ENCODE results near the gene ATP8B4. TPM values are rescaled to one million over a fixed set of nuclear protein-coding genes. Genes with fewer than 3 reads are reported as not detected.

Gene ATP8B4
- total RNA-seq, 1 donor from 2014 or later = 2.5 TPM

DNA sequence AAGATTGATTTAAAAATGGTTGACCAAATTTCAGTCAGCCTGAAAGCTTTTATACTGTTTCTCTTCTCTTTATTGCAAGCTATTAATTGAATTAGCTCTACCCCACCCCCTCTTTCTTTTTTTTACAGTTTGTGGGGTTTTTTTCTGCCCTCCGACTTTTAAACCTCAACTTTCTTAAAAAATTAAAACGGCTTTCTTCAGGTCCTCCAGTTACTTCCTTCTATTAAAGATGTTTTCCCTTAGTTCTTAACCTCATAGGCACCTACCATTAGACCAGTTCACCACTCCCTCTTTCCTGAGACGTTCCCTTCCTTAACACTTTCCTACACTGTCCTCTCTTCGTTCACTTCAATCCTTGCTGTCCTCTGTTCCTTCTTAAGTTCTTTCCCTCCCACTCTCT, 52.4 kb downstream of the ATP8B4 start:
- intact Hi-C loops (cut with micrococcal nuclease) = no loop called here

DNA sequence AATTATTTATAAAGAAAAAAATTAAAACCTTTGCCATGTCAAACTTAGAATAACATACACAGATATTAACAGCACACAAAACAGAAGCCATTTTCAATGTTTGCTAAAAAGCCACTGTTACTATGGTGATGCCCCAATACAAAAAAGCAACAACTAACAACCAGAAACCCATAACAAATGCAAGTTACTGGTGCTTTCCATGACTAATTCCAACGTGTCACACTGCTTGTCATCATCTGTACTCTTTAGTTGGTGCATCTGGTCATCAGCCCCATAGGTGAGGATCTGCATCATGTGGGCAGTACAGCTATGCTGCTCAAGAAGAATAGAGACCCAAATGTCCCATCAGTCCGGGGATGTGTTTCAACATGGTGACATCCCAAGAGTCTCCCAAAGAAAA, 52.8 kb downstream of the ATP8B4 start:
- Histone ChIP-seq H3K27me3 (ENCODE audit: low read depth) (no peaks in the 10 kb centered on the region), H3K4me3 (no peak overlapping the region), H3K9me3 (replicated peaks) (no peaks in the 10 kb centered on the region), H3K36me3 (no peaks in the 10 kb centered on the region), H3K27ac (replicated peaks) (no peak overlapping the region), H3K4me1 (no peaks in the 10 kb centered on the region)
- TF ChIP-seq, protein P1, sequence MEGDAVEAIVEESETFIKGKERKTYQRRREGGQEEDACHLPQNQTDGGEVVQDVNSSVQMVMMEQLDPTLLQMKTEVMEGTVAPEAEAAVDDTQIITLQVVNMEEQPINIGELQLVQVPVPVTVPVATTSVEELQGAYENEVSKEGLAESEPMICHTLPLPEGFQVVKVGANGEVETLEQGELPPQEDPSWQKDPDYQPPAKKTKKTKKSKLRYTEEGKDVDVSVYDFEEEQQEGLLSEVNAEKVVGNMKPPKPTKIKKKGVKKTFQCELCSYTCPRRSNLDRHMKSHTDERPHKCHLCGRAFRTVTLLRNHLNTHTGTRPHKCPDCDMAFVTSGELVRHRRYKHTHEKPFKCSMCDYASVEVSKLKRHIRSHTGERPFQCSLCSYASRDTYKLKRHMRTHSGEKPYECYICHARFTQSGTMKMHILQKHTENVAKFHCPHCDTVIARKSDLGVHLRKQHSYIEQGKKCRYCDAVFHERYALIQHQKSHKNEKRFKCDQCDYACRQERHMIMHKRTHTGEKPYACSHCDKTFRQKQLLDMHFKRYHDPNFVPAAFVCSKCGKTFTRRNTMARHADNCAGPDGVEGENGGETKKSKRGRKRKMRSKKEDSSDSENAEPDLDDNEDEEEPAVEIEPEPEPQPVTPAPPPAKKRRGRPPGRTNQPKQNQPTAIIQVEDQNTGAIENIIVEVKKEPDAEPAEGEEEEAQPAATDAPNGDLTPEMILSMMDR (IDR thresholded peaks at IDR 0.05; ENCODE audit: borderline replicate concordance) = no peak
- intact Hi-C loops (cut with micrococcal nuclease) = no loop called here
- DNase-seq = no peak

More for the DNA sequence above, 52.4 kb downstream of the ATP8B4 start:
- no peaks in the 10 kb centered on the region for H3K36me3 ChIP-seq
- no peaks in the 10 kb centered on the region for H3K27me3 ChIP-seq (ENCODE audit: low read depth)
- TF ChIP-seq, protein P1 (IDR thresholded peaks at IDR 0.05; ENCODE audit: borderline replicate concordance) = no peak
- H3K27ac ChIP-seq (replicated peaks) = no peak overlapping the region
- H3K9me3 ChIP-seq (replicated peaks) = no peaks in the 10 kb centered on the region
- H3K4me3 ChIP-seq = no peak overlapping the region
- DNase-seq = no peak
- no peaks in the 10 kb centered on the region for H3K4me1 ChIP-seq

DNA sequence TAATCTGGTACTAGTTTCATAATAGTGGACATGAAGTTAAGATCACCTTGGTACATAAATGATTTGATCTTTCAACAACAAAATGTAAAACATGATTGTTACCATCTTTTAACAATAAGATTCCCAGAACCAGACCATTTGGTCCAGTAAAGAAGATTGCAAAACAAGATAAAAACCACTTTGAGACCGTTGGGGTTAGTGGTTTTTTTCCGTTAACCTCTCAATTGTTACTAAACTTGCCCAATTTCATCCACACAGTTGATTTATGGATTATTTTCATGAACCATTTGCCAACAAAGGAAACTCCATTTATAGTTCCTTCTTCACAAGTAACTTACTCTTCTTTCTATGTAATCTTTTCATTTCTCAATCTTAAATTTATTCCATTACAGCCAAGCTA, 53.8 kb downstream of the ATP8B4 start:
- H3K36me3 ChIP-seq = no peaks in the 10 kb centered on the region
- H3K4me1 ChIP-seq = peaks cover 2% of the 10 kb centered on the region
- no peaks in the 10 kb centered on the region for H3K27me3 ChIP-seq (ENCODE audit: low read depth)
- no peak overlapping the region for H3K27ac ChIP-seq (replicated peaks)
- intact Hi-C loops (cut with micrococcal nuclease) = no loop called here
- DNase-seq = no peak
- TF ChIP-seq, protein P1 (IDR thresholded peaks at IDR 0.05; ENCODE audit: borderline replicate concordance) = no peak
- no peak overlapping the region for H3K4me3 ChIP-seq
- H3K9me3 ChIP-seq (replicated peaks) = no peaks in the 10 kb centered on the region

DNA sequence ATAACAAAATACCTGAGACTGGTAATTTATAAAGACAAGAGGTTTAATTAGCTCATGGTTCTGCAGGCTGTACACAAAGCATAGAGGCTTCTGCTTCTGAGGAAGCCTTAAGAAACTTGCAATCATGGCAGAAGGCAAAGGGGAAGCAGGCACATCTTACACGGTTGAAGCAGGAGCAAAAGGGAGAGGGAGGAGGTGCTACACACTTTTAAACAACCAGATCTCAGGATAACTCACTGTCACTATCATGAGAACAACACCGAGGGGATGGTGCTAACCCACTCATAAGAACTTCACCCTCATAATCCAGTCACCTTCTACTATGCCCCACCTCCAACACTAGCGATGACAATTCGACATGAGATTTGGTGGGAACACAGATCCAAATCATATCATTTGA, 54.4 kb downstream of the ATP8B4 start:
- Histone ChIP-seq H3K27me3 (ENCODE audit: low read depth) (no peaks in the 10 kb centered on the region), H3K36me3 (no peaks in the 10 kb centered on the region), H3K4me1 (peaks cover 5% of the 10 kb centered on the region), H3K4me3 (no peak overlapping the region), H3K27ac (replicated peaks) (no peak overlapping the region), H3K9me3 (replicated peaks) (no peaks in the 10 kb centered on the region)
- intact Hi-C loops (cut with micrococcal nuclease) = no loop called here
- TF ChIP-seq, protein P1 (IDR thresholded peaks at IDR 0.05; ENCODE audit: borderline replicate concordance) = no peak
- DNase-seq = no peak

DNA sequence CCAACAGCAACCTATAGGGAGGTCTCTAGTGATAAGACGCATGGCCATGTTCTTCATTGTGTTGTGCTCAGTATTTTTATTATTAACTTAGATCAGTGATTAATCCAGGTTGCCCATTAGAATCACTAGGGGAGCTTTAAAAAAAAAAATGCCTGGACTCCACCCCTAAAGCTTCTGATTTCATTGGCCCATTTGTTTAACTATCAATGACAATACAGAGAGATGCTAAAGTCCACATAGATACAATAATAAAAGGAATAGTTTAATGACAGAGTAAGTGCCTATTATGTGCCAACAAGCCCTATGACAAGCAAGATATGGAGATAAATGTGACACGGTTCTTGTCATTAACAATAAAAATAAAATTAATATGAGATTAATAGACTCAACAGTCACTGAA, 55.8 kb downstream of the ATP8B4 start:
- Histone ChIP-seq H3K4me1 (peaks cover 9% of the 10 kb centered on the region), H3K4me3 (no peak overlapping the region), H3K9me3 (replicated peaks) (no peaks in the 10 kb centered on the region), H3K36me3 (no peaks in the 10 kb centered on the region), H3K27me3 (ENCODE audit: low read depth) (no peaks in the 10 kb centered on the region), H3K27ac (replicated peaks) (no peak overlapping the region)
- TF ChIP-seq, protein P1 (IDR thresholded peaks at IDR 0.05; ENCODE audit: borderline replicate concordance) = no peak
- intact Hi-C loops (cut with micrococcal nuclease) = no loop called here
- no peak for DNase-seq

DNA sequence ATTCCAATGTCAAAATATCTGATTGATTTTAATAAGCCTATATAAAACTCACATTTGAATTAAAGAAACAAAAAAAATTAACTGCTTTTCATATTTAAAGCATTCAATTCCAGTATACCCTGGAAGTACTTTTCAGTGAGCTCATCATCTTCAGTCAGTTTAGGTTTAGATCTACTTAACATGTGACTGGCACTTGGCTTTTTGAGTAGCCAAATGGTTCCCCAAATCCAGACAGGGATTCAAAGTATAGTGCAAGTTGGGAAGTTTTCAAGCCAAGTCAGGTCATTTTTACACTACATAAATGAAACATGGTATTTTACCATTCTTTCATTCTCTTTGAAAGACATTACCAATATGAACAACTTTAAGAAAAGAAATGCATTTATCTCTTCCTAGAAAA, 57.5 kb downstream of the ATP8B4 start:
- Histone ChIP-seq H3K27ac (replicated peaks) (no peak overlapping the region), H3K4me3 (no peak overlapping the region), H3K27me3 (ENCODE audit: low read depth) (no peaks in the 10 kb centered on the region), H3K9me3 (replicated peaks) (no peaks in the 10 kb centered on the region), H3K4me1 (peaks cover 19% of the 10 kb centered on the region), H3K36me3 (no peaks in the 10 kb centered on the region)
- intact Hi-C loops (cut with micrococcal nuclease) = no loop called here
- TF ChIP-seq, protein P1 (IDR thresholded peaks at IDR 0.05; ENCODE audit: borderline replicate concordance) = no peak
- DNase-seq = no peak

Measured in left ventricle myocardium inferior (tissue), 1 donor.